HEK293T (cell line): ENCODE measurements around the gene SLC28A1.

Experiments
- CTCF ChIA-PET: fragments of 350-600 bp; formaldehyde crosslinking; extraction: SDS; loops from one replicate; lab custom pipeline; 2021; ENCODE audit warnings: antibody characterized with exemption, inconsistent platforms; lab: Yijun Ruan, JAX
- POLR2A ChIA-PET: fragments of 350-600 bp; formaldehyde crosslinking; extraction: SDS; loops from one replicate; lab custom pipeline; 2020; ENCODE audit warnings: antibody characterized with exemption, inconsistent platforms; lab: Yijun Ruan, JAX
- DNase-seq: peaks from one replicate; pipeline ENCODE4 v3.0.0; 2012; ENCODE audit warnings: mixed read lengths; ENCODE audit errors: extremely low spot score
- ARNT ChIP-seq: fragments of 450-650 bp; IDR thresholded peaks from 2 replicates; pipeline ENCODE4 v1.6.1; 2017; ENCODE audit warnings: mild to moderate bottlenecking
- BHLHE40 ChIP-seq: fragments of 450-650 bp; IDR thresholded peaks from 2 replicates; pipeline ENCODE4 v1.6.1; 2016; ENCODE audit warnings: mild to moderate bottlenecking, moderate library complexity, borderline replicate concordance
- CTBP1 ChIP-seq: fragments of 450-650 bp; IDR thresholded peaks from 2 replicates; pipeline ENCODE4 v1.6.1; 2016; ENCODE audit warnings: borderline replicate concordance
- ELF4 ChIP-seq: fragments of 450-650 bp; IDR thresholded peaks from 2 replicates; pipeline ENCODE4 v1.6.1; 2017; ENCODE audit warnings: antibody characterized with exemption
- FOXA1 ChIP-seq: fragments of 450-650 bp; IDR thresholded peaks from 2 replicates; pipeline ENCODE4 v1.6.1; 2016; ENCODE audit warnings: mild to moderate bottlenecking
- FOXK2 ChIP-seq: fragments of 450-650 bp; IDR thresholded peaks from 2 replicates; pipeline ENCODE4 v1.6.1; 2016; ENCODE audit warnings: mild to moderate bottlenecking
- FOXM1 ChIP-seq: fragments of 450-650 bp; IDR thresholded peaks from 2 replicates; pipeline ENCODE4 v1.6.1; 2017; ENCODE audit warnings: mild to moderate bottlenecking, borderline replicate concordance
- HDGF ChIP-seq: fragments of 450-650 bp; IDR thresholded peaks from 2 replicates; pipeline ENCODE4 v1.6.1; 2017; ENCODE audit warnings: antibody characterized with exemption, borderline replicate concordance
- L3MBTL2 ChIP-seq: fragments of 450-650 bp; conservative IDR thresholded peaks from 2 replicates; pipeline ENCODE4 v1.6.1; 2016; ENCODE audit warnings: mild to moderate bottlenecking
- LEF1 ChIP-seq: fragments of 450-650 bp; IDR thresholded peaks from 2 replicates; pipeline ENCODE4 v1.6.1; 2017; ENCODE audit warnings: mild to moderate bottlenecking, borderline replicate concordance
- NFRKB ChIP-seq: fragments of 450-650 bp; IDR thresholded peaks from 2 replicates; pipeline ENCODE4 v1.6.1; 2016; ENCODE audit warnings: mild to moderate bottlenecking, moderate library complexity
- SP1 ChIP-seq: fragments of 450-650 bp; IDR thresholded peaks from 2 replicates; pipeline ENCODE4 v1.6.1; 2017
- SUZ12 ChIP-seq: fragments of 450-650 bp; IDR thresholded peaks from 2 replicates; pipeline ENCODE4 v1.6.1; 2016; ENCODE audit warnings: mild to moderate bottlenecking
- TARDBP ChIP-seq: fragments of 450-650 bp; IDR thresholded peaks from 2 replicates; pipeline ENCODE4 v1.6.1; 2016
- ZNF384 ChIP-seq: fragments of 450-650 bp; IDR thresholded peaks from 2 replicates; pipeline ENCODE4 v1.6.1; 2016
- TF ChIP-seq, protein P1 (sequence below): fragments of 450-650 bp; IDR thresholded peaks from 2 replicates; pipeline ENCODE4 v1.6.1; 2016

SLC28A1 gene

GRCh38 chr15:84886211-84886983 lies 1.9 kb downstream of the SLC28A1 start:
- TF ChIP-seq L3MBTL2: no peak
- no peak for TF ChIP-seq BHLHE40
- no peak for TF ChIP-seq LEF1
- no peak for TF ChIP-seq CTBP1
- TF ChIP-seq ELF4: no peak
- TF ChIP-seq SP1: no peak
- TF ChIP-seq TARDBP: no peak
- no peak for TF ChIP-seq FOXK2
- no peak for TF ChIP-seq FOXM1
- TF ChIP-seq, protein P1, sequence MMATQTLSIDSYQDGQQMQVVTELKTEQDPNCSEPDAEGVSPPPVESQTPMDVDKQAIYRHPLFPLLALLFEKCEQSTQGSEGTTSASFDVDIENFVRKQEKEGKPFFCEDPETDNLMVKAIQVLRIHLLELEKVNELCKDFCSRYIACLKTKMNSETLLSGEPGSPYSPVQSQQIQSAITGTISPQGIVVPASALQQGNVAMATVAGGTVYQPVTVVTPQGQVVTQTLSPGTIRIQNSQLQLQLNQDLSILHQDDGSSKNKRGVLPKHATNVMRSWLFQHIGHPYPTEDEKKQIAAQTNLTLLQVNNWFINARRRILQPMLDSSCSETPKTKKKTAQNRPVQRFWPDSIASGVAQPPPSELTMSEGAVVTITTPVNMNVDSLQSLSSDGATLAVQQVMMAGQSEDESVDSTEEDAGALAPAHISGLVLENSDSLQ: no peak
- TF ChIP-seq ZNF384: no peak
- TF ChIP-seq ARNT: no peak
- TF ChIP-seq HDGF: no peak
- no peak for DNase-seq
- ChIA-PET POLR2A (no interaction called here), CTCF (interaction anchor here (0.6 to 0.7 kb wide), 2 partner anchors 75 to 242 kb away, joined by 3 read pairs; no protein-coding TSS in a partner anchor)

DNA sequence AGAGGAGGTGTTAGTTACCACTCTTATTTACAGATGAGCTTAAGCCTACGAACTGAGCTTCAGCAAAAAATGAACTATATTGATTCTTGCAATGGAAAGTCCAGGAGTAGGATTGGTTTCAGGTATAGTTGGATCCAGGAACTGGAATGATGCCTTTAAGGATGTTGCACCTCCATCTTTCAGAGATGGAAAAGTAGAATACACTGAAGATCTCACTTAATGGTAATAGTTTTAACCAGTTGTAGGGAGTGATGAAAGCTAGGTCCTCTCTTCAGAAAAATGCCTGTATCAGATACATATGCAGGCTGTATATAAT lies 2.5 kb downstream of the SLC28A1 start:
- TF ChIP-seq L3MBTL2 (no peak), FOXA1 (no peak), LEF1 (no peak), SP1 (no peak), NFRKB (no peak), CTBP1 (no peak), ARNT (no peak), BHLHE40 (no peak), HDGF (no peak), SUZ12 (no peak), FOXK2 (no peak), ELF4 (no peak), TARDBP (no peak), FOXM1 (no peak), ZNF384 (no peak)
- TF ChIP-seq, protein P1: no peak
- ChIA-PET CTCF (interaction anchor here (0.7 kb wide), 1 partner anchor 76 kb away, joined by 3 read pairs; no protein-coding TSS in a partner anchor), POLR2A (no interaction called here)
- DNase-seq: no peak

DNA sequence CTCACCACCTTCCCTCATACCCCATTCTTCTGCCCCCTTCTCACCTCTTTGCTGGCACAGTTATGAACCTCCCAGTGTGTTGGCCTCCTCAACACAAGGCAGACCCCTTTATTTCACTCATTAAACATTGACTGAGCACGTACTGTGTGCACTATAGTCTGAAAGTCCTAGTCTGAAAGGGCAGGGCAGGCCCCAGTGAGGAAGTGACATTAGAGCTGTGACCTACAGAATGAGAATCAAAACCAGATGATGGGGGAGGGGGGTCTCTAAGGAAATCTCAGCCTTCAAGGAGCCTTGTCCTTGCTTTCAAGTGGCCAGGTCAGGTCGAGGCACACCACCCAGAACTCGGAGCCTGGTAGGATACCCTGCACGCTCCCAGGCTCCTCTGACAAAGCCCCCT lies 3.5 kb downstream of the SLC28A1 start:
- CTCF ChIA-PET: no interaction called here
- POLR2A ChIA-PET: no interaction called here
- TF ChIP-seq HDGF: no peak
- no peak for DNase-seq

DNA sequence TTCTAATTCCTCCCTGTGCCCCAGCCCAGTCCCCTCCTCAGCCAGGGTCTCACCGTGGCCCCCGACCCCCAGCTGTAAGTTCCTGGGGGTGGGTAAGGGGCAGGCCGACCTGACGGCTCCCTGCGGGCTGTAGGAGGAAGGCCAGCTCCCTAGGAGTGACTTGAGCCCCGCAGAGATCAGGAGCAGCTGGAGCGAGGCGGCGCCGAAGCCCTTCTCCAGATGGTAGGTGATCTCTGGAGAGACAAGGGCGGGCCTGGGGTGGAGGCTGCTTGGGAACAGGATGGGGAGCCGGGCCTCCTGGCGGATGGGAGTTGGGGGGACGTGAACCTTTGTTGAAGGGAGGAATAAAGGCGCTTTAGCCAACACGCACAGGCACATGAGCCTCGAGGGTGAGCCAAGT lies 4.2 kb downstream of the SLC28A1 start:
- CTCF ChIA-PET: interaction anchor here (0.6 kb wide), 1 partner anchor 12 kb away, joined by 4 read pairs; no protein-coding TSS in a partner anchor
- POLR2A ChIA-PET: no interaction called here
- TF ChIP-seq ZNF384 (no peak), FOXA1 (no peak), TARDBP (no peak), ELF4 (no peak), ARNT (no peak), FOXK2 (no peak), BHLHE40 (no peak), FOXM1 (no peak), L3MBTL2 (no peak), CTBP1 (no peak), LEF1 (no peak), SP1 (no peak), NFRKB (no peak), SUZ12 (no peak), HDGF (no peak)
- TF ChIP-seq, protein P1: no peak
- DNase-seq: no peak

DNA sequence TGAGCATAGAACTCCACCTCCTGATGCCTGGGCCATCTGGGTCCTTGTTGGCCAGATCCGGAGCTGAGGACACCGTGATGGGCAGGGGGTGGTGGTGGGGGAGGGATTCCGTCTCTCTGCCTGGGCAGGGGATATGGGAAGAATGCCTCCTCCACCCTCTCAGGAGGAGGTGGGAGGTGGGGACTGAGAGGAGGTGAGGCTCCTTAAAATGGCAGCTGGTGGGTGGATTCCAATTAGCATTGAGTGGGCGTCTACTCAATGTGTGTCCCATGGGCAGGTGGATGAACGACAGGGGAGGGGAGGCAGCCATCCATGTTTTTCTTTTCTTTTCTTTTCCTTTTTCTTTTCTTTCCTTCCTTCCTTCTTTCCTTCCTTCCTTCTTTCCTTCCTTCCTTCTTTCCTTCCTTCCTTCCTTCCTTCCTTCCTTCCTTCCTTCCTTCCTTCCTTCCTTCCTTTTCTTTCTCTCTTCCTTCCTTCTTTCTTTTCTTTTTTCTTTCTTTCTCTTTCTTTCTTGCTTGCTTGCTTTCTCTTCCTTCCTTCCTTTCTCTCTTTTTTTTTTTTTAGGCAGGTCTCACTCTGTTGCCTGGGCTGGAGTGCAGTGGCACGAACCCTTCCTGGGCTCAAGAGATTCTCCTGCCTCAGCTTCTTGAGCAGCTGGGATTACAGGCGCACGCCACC lies 5.0 kb downstream of the SLC28A1 start:
- ChIA-PET CTCF (interaction anchor here (1.2 kb wide), 1 partner anchor 11 kb away, joined by 3 read pairs; no protein-coding TSS in a partner anchor), POLR2A (no interaction called here)
- no peak for DNase-seq
- TF ChIP-seq FOXK2 (no peak), SUZ12 (no peak), ZNF384 (no peak), ARNT (no peak), ELF4 (no peak), NFRKB (no peak)
